A673 (cell line): ENCODE measurements around the gene CBX4. TPM values are rescaled to one million over a fixed set of nuclear protein-coding genes. Genes with fewer than 3 reads are reported as not detected.

Experiments
- BruUV-seq: library from RNA; stranded (reverse); fragments of 400-500 nt; replicated peaks from 2 replicates; lab custom pipeline; 2021; lab: Mats Ljungman, UMichigan
- CTCF ChIA-PET: fragments of 300-600 bp; sonication (Branson Sonifier 250); formaldehyde crosslinking; loops from one replicate; lab custom pipeline; 2022; ENCODE audit warnings: antibody characterized with exemption; lab: Charles Lee
- POLR2A ChIA-PET: fragments of 300-600 bp; sonication (Branson Sonifier 250); formaldehyde crosslinking; loops from one replicate; lab custom pipeline; 2022; ENCODE audit warnings: antibody characterized with exemption; ENCODE audit not compliant: low non-redundant PET; lab: Charles Lee
- DNase-seq: peaks from one replicate; pipeline ENCODE4 v3.0.0-alpha.2; 2015; ENCODE audit warnings: low spot score
- H3K27ac ChIP-seq: fragments of 200-600 bp; sonication (generic); 2 replicates; pipeline ENCODE4 v1.5.1; 2016; ENCODE audit warnings: mixed run types, low read depth, mild to moderate bottlenecking, mixed read lengths, antibody characterized with exemption, low read length; ENCODE audit not compliant: poor library complexity, severe bottlenecking
- H3K27me3 ChIP-seq: fragments of 200-600 bp; sonication (generic); replicated peaks from 2 replicates; pipeline ENCODE4 v1.6.1; 2017; ENCODE audit warnings: mixed run types, low read depth, mild to moderate bottlenecking, mixed read lengths, antibody characterized with exemption, low read length; ENCODE audit not compliant: insufficient read depth, poor library complexity
- H3K36me3 ChIP-seq: fragments of 200-600 bp; sonication (generic); 2 replicates; pipeline ENCODE4 v1.6.1; 2016; ENCODE audit warnings: mixed run types, mild to moderate bottlenecking, mixed read lengths, antibody characterized with exemption, low read length; ENCODE audit not compliant: insufficient read depth, poor library complexity, severe bottlenecking
- H3K4me1 ChIP-seq: fragments of 200-600 bp; sonication (generic); 2 replicates; pipeline ENCODE4 v1.6.1; 2017; ENCODE audit warnings: mixed run types, mild to moderate bottlenecking, mixed read lengths, antibody characterized with exemption, low read length; ENCODE audit not compliant: insufficient read depth, poor library complexity, severe bottlenecking
- H3K4me3 ChIP-seq: fragments of 200-600 bp; sonication (generic); 2 replicates; pipeline ENCODE4 v1.5.1; 2016; ENCODE audit warnings: low read depth, mixed run types, mild to moderate bottlenecking, mixed read lengths, low read length; ENCODE audit not compliant: poor library complexity, severe bottlenecking
- H3K9me3 ChIP-seq: fragments of 200-600 bp; sonication (generic); 2 replicates; pipeline ENCODE4 v1.6.1; 2016; ENCODE audit warnings: mixed run types, low read depth, mild to moderate bottlenecking, mixed read lengths, antibody characterized with exemption, low read length; ENCODE audit not compliant: poor library complexity, severe bottlenecking
- CTCF ChIP-seq: fragments of 300-800, 200-600 bp; sonication (generic); conservative IDR thresholded peaks from 2 replicates; pipeline ENCODE4 v1.5.1; 2017; ENCODE audit warnings: low read depth, mild to moderate bottlenecking, antibody characterized with exemption, low read length, moderate library complexity, mixed read lengths
- EZH2 ChIP-seq: fragments of 200-600 bp; sonication (generic); IDR thresholded peaks from 2 replicates; pipeline ENCODE4 v1.6.1; 2017; ENCODE audit warnings: borderline replicate concordance, low read depth, mild to moderate bottlenecking, mixed read lengths, antibody characterized with exemption, low read length; ENCODE audit not compliant: poor library complexity, severe bottlenecking
- intact Hi-C: fragments of 100-400 bp; cut with micrococcal nuclease; formaldehyde crosslinking; loops from one replicate; pipeline ENCODE4 v1.10.0; 2022; ENCODE audit not compliant: unreplicated experiment
- total RNA-seq: library from RNA; stranded (reverse); gene quantifications from 2 replicates; pipeline ENCODE4 v1.2.3, GENCODE V29; 2021

The CBX4 gene
- total RNA-seq, 1 experiment from 2014 or later = 42.6 TPM

- ChIA-PET POLR2A (interaction anchor here (0.6 kb wide), 1 partner anchor 19 kb away, joined by 3 read pairs; no protein-coding TSS in a partner anchor), CTCF (no interaction called here)
- peak overlapping the region; percentile 16 for H3K27ac ChIP-seq
- no peak for DNase-seq
- no TSS peak for BruUV-seq
- no peaks in the 10 kb centered on the region for H3K9me3 ChIP-seq
- intact Hi-C loops = no loop called here
- H3K36me3 ChIP-seq = no peaks in the 10 kb centered on the region
- TF ChIP-seq EZH2 = no peak
- no peak for TF ChIP-seq CTCF
- H3K27me3 ChIP-seq = no peaks in the 10 kb centered on the region
- no peaks in the 10 kb centered on the region for H3K4me1 ChIP-seq
- H3K4me3 ChIP-seq = no peak overlapping the region
Observed at GRCh38 chr17:79819085-79819484, 20.2 kb downstream of the CBX4 start.

GRCh38 chr17:79818026-79818758, 21.0 kb downstream of the CBX4 start:
- Histone ChIP-seq H3K27me3 (no peaks in the 10 kb centered on the region), H3K4me1 (no peaks in the 10 kb centered on the region), H3K9me3 (no peaks in the 10 kb centered on the region), H3K4me3 (no peak overlapping the region), H3K27ac (no peak overlapping the region), H3K36me3 (no peaks in the 10 kb centered on the region)
- BruUV-seq = no TSS peak
- POLR2A ChIA-PET = interaction anchor here (0.6 kb wide), 1 partner anchor 20 kb away, joined by 3 read pairs; no protein-coding TSS in a partner anchor
- no peak for DNase-seq
- CTCF ChIA-PET = no interaction called here
- TF ChIP-seq EZH2 = no peak
- no peak for TF ChIP-seq CTCF
- intact Hi-C loops = no loop called here

- TF ChIP-seq CTCF (no peak), EZH2 (no peak)
- H3K36me3 ChIP-seq = no peaks in the 10 kb centered on the region
- H3K9me3 ChIP-seq = no peaks in the 10 kb centered on the region
- intact Hi-C loops = no loop called here
- no peak for DNase-seq
- no peaks in the 10 kb centered on the region for H3K27me3 ChIP-seq
- ChIA-PET POLR2A (no interaction called here), CTCF (no interaction called here)
- no peak overlapping the region for H3K27ac ChIP-seq
- no TSS peak for BruUV-seq
- no peak overlapping the region for H3K4me3 ChIP-seq
- H3K4me1 ChIP-seq = peaks cover 21% of the 10 kb centered on the region
Observed at GRCh38 chr17:79815836-79816461, 23.3 kb downstream of the CBX4 start.
